Stimulated activated naive B cell treated with anti-CD40 and anti-IgM and Interleukin-4, amounts not matched to agents 10 μg/mL and 1 μg/mL and 100 μg/mL, for 72 hours (primary cell): ENCODE measurements around the gene MPL.

Source experiments
- ATAC-seq, 2 donors: fragments of 150-1000 bp; cut with Tn5 transposase; replicated peaks; 2 replicates each; pipeline ENCODE4 v1.10.0; 2021; ENCODE audit warnings: moderate library complexity in 1 of 2
- DNase-seq: peaks from one replicate; pipeline ENCODE4 v3.0.0; 2021
- H3K27ac Mint-ChIP-seq: one replicate; pipeline ENCODE4 v1.8.0; 2022; ENCODE audit warnings: mild to moderate bottlenecking, mixed read lengths
- H3K27me3 Mint-ChIP-seq, 2 donors: one replicate each; pipeline ENCODE4 v1.8.0; 2022; ENCODE audit warnings: mixed read lengths in 2 of 2
- H3K36me3 Mint-ChIP-seq, 2 donors: one replicate each; pipeline ENCODE4 v1.8.0; 2022; ENCODE audit warnings: mixed read lengths in 2 of 2, mild to moderate bottlenecking in 1 of 2
- H3K4me1 Mint-ChIP-seq, 2 donors: one replicate each; pipeline ENCODE4 v1.8.0; 2022; ENCODE audit warnings: mixed read lengths in 2 of 2, mild to moderate bottlenecking in 1 of 2
- H3K4me3 Mint-ChIP-seq, 2 donors: one replicate each; pipeline ENCODE4 v1.8.0; 2022; ENCODE audit warnings: mild to moderate bottlenecking in 2 of 2, mixed read lengths in 2 of 2, moderate library complexity in 1 of 2
- H3K9me3 Mint-ChIP-seq, 2 donors: one replicate each; pipeline ENCODE4 v1.8.0; 2022; ENCODE audit warnings: mixed read lengths in 2 of 2, mild to moderate bottlenecking in 1 of 2

The MPL gene

GRCh38 chr1:43312663-43313515 is 24.7 kb upstream of the MPL start:
- ATAC-seq (no peak), DNase-seq (no peak)
- H3K36me3 Mint-ChIP-seq: no peaks in the 10 kb centered on the region
- no peak overlapping the region for H3K4me3 Mint-ChIP-seq
- H3K27ac Mint-ChIP-seq: no peak overlapping the region
- peaks cover under 1 to 3% of the 10 kb centered on the region in 2 donors for H3K4me1 Mint-ChIP-seq
- H3K27me3 Mint-ChIP-seq: no peaks in the 10 kb centered on the region
- H3K9me3 Mint-ChIP-seq: no peaks in the 10 kb centered on the region

DNA sequence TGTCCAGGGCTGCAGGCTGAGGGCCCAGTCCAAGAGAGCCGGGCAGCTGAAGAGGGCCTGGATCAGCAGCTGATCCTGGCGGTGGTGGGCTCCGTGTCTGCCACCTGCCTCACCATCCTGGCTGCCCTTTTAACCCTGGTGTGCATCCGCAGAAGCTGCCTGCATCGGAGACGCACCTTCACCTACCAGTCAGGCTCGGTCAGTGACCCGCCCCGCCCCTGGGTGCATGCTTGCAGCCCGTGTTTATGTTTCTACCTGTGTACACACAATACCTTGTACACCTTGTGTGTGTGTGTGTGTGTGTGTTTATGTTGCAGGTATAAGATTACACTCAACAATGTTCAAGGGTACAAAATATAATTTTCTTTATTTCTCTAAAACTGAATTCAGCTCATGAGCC is 23.8 kb upstream of the MPL start:
- ATAC-seq: no peak
- no peaks in the 10 kb centered on the region for H3K9me3 Mint-ChIP-seq
- H3K27me3 Mint-ChIP-seq: no peaks in the 10 kb centered on the region

DNA sequence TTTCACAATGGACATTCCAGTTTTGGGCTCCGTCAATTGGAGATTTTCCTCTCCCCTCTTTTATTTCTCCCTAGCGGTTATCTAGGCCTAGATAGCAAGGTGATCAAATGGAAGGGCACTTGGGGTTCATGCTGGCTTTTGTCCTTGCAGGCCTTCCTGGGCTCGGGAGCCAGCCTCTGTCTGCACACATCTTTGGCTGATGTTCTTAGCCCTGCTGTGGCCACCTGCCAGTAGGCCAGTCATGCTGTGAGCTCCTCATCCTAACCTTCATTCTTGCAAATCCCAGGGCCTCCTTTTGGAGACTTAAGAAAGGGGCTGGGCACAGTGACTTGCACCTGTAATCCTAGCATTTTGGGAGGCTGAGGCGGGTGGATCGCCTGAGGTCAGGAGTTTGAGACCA is 23.4 kb upstream of the MPL start:
- H3K36me3 Mint-ChIP-seq: no peaks in the 10 kb centered on the region
- no peak overlapping the region for H3K4me3 Mint-ChIP-seq
- DNase-seq: no peak
- no peaks in the 10 kb centered on the region for H3K27me3 Mint-ChIP-seq
- H3K27ac Mint-ChIP-seq: no peak overlapping the region
- no peaks in the 10 kb centered on the region for H3K9me3 Mint-ChIP-seq
- no peak for ATAC-seq
- H3K4me1 Mint-ChIP-seq: peaks cover 4 to 6% of the 10 kb centered on the region in 2 donors

More for the DNA sequence above, 23.8 kb upstream of the MPL start:
- Mint-ChIP-seq H3K4me3 (no peak overlapping the region), H3K4me1 (peaks cover 4 to 6% of the 10 kb centered on the region in 2 donors), H3K27ac (no peak overlapping the region), H3K36me3 (no peaks in the 10 kb centered on the region)
- no peak for DNase-seq

DNA sequence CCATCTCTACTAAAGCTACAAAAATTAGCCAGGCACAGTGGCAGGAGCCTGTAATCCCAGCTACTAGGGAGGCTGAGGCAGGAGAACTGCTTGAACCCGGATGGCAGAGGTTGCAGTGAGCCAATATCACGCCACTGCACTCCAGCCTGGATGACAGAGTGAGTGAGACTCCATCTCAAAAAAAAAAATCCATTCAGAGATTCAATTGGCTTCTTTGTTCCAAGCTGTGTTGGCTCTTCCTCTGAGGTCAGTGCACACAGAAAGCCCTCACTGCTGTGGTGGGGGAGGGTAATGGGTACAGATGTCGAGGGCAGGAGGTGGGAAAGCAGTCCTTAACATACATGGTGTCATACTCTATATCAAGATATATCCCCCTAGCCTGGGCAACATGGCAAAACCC is 22.1 kb upstream of the MPL start:
- DNase-seq: no peak
- Mint-ChIP-seq H3K27me3 (no peaks in the 10 kb centered on the region), H3K27ac (no peak overlapping the region), H3K9me3 (no peaks in the 10 kb centered on the region), H3K36me3 (no peaks in the 10 kb centered on the region), H3K4me3 (no peak overlapping the region), H3K4me1 (peaks cover 6% of the 10 kb centered on the region in 2 donors)
- ATAC-seq: no peak

DNA sequence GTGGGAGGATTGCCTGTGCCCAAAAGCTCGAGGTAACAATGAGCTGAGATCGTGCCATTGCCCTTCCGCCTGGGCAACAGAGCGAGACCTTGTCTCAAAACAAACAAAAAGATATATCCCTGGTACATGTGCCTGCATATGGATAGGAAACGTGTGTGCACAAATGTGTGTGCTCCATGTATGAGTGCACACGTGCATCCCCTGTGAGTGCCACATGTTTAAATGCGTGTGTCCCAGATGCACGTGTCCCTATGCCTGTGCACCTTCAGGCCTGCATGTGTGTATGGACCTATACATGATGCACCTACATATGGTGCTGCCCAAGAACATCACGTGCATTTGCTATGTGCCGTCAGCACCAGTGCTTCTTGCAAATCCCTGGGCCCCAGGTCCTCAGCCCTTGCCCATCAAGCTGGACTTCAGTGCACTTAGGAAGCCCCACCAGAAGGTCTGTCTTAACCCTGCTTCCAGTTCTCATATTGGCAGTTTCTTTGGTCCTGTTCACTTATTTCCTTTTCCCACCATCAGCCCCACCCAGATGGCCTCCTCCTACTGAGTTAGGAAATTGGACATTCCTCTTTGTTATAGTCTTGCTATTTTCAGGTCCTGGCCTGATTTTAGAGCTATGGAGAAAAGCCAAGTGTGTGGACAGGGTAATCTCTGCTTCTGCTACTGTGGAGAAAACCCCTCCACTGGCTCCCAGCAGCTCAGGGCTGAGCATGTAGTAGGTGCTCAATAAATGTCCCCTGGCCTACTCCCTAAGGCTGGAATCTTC is 21.5 kb upstream of the MPL start:
- DNase-seq (no peak), ATAC-seq (no peak)
- Mint-ChIP-seq H3K36me3 (no peaks in the 10 kb centered on the region), H3K27ac (no peak overlapping the region), H3K4me3 (no peak overlapping the region), H3K4me1 (peaks cover 6% of the 10 kb centered on the region in 2 donors), H3K9me3 (no peaks in the 10 kb centered on the region), H3K27me3 (no peaks in the 10 kb centered on the region)

GRCh38 chr1:43316738-43317520 is 20.7 kb upstream of the MPL start:
- Mint-ChIP-seq H3K4me1 (peaks cover 6% of the 10 kb centered on the region in 2 donors), H3K9me3 (no peaks in the 10 kb centered on the region), H3K36me3 (no peaks in the 10 kb centered on the region), H3K27ac (no peak overlapping the region), H3K4me3 (no peak overlapping the region), H3K27me3 (no peaks in the 10 kb centered on the region)
- no peak for ATAC-seq
- no peak for DNase-seq

DNA sequence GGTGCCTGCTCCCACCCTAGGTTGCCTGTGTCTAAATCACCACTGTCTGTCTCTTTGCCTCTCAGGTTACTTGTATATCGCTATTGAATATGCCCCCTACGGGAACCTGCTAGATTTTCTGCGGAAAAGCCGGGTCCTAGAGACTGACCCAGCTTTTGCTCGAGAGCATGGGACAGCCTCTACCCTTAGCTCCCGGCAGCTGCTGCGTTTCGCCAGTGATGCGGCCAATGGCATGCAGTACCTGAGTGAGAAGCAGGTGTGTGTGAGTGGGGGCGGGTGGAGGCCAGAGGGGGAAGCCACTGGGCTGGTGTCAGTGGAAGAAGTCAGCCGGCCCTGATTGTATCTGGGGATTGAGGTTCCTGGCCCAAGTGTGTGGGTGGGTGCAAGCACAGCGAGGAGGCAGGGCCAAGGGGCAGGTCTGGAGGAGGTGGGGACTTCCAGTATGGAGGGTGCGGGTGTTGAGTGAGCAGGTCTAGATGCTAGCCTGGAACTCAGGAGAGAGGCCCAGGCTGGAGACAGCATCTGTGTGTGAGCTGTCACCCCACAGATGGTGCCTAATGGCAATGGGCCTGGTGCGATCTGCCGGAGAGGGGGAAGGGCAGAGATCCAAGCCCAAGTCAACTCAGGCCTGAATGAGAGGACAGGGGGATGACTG is 19.7 kb upstream of the MPL start:
- peaks cover 6% of the 10 kb centered on the region in 2 donors for H3K4me1 Mint-ChIP-seq
- no peaks in the 10 kb centered on the region for H3K36me3 Mint-ChIP-seq
- DNase-seq: no peak

DNA sequence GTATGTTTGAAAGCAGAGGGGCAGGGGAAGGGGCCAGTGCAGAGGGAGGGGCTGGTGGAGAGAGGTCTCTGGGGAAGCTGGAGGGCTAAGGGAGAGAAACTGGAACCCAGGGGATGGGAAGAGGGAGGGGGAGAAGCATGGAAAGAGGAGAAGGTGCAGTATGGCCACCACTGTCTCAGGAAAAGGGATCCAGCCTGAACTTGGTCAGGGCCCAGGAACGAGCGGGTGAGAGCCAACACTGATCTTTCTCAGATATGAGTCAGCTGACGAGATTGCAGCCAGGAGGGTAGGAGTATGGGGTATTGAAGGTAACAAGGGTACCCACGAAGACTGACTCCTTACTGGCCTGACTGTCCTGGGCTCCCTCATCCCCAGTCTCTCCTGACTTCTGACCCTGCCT is 18.8 kb upstream of the MPL start:
- Mint-ChIP-seq H3K27me3 (no peaks in the 10 kb centered on the region), H3K4me1 (peaks cover 6% of the 10 kb centered on the region in 2 donors), H3K9me3 (no peaks in the 10 kb centered on the region), H3K4me3 (no peak overlapping the region), H3K36me3 (no peaks in the 10 kb centered on the region), H3K27ac (peak overlapping the region; percentile 54)
- DNase-seq (no peak), ATAC-seq (no peak)

More for the DNA sequence above, 19.7 kb upstream of the MPL start:
- ATAC-seq: no peak
- Mint-ChIP-seq H3K27ac (peak overlapping the region; percentile 26), H3K27me3 (no peaks in the 10 kb centered on the region), H3K4me3 (peak overlapping the region in 1 of 2 donors; percentile 14), H3K9me3 (no peaks in the 10 kb centered on the region)

DNA sequence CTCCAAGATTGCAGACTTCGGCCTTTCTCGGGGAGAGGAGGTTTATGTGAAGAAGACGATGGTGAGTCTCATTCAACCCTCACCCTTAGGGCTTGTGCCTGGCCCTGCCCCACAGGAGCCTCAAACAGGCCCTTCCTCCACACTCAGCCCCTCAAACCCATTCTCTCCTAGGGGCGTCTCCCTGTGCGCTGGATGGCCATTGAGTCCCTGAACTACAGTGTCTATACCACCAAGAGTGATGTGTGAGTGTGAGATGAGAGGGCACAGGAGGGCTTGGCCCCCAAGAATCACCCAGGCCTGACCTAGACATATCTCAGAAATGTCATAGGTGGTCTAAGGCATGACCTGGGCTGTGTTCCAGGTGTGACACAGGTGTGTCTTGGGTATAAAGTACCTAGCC is 18.3 kb upstream of the MPL start:
- no peak overlapping the region for H3K27ac Mint-ChIP-seq
- peaks cover 2% of the 10 kb centered on the region in 2 donors for H3K9me3 Mint-ChIP-seq
- DNase-seq: no peak
- H3K4me1 Mint-ChIP-seq: peaks cover 6% of the 10 kb centered on the region in 2 donors
- peaks cover 0 to 2% of the 10 kb centered on the region in 2 donors for H3K36me3 Mint-ChIP-seq
- no peak overlapping the region for H3K4me3 Mint-ChIP-seq
- no peak for ATAC-seq
- H3K27me3 Mint-ChIP-seq: no peaks in the 10 kb centered on the region

GRCh38 chr1:43319766-43320165 is 17.9 kb upstream of the MPL start:
- H3K27ac Mint-ChIP-seq: no peak overlapping the region
- no peak overlapping the region for H3K4me3 Mint-ChIP-seq
- ATAC-seq: peak in 1 of 2 donors; percentile 46
- no peaks in the 10 kb centered on the region for H3K27me3 Mint-ChIP-seq
- DNase-seq: no peak
- peaks cover 5 to 7% of the 10 kb centered on the region in 2 donors for H3K9me3 Mint-ChIP-seq
- H3K4me1 Mint-ChIP-seq: peaks cover 6% of the 10 kb centered on the region in 2 donors
- H3K36me3 Mint-ChIP-seq: peaks cover 2 to 7% of the 10 kb centered on the region in 2 donors

DNA sequence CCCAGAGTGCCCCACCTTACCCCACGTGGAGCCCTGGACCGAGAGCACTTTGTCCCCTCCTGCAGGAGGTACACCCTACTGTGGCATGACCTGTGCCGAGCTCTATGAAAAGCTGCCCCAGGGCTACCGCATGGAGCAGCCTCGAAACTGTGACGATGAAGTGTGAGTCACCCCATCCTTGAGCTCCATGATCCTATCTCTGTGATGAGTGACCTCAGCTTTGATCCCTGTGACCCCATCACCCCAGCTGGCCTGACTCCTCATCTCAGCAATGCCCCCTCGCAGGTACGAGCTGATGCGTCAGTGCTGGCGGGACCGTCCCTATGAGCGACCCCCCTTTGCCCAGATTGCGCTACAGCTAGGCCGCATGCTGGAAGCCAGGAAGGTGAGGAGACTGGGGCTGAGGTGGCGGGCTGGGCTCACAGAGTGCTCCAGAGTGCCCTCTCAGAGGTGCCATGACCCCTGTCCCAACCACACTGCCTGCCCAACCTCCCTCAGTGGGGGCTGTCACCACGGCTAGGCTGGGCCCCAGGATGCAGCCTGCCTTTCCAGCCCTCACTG is 16.2 kb upstream of the MPL start:
- Mint-ChIP-seq H3K4me3 (no peak overlapping the region), H3K4me1 (peaks cover 6% of the 10 kb centered on the region in 2 donors), H3K27ac (no peak overlapping the region), H3K27me3 (no peaks in the 10 kb centered on the region), H3K36me3 (peaks cover 2 to 11% of the 10 kb centered on the region in 2 donors), H3K9me3 (peaks cover 7 to 9% of the 10 kb centered on the region in 2 donors)
- DNase-seq (no peak), ATAC-seq (no peak)

- ATAC-seq (no peak), DNase-seq (no peak)
- H3K27ac Mint-ChIP-seq: no peak overlapping the region
- H3K36me3 Mint-ChIP-seq: peaks cover 2 to 11% of the 10 kb centered on the region in 2 donors
- H3K4me1 Mint-ChIP-seq: peaks cover 6% of the 10 kb centered on the region in 2 donors
- H3K4me3 Mint-ChIP-seq: no peak overlapping the region
- peaks cover 7 to 9% of the 10 kb centered on the region in 2 donors for H3K9me3 Mint-ChIP-seq
- H3K27me3 Mint-ChIP-seq: no peaks in the 10 kb centered on the region
Measured at GRCh38 chr1:43322506-43322905, 15.1 kb upstream of the MPL start.

DNA sequence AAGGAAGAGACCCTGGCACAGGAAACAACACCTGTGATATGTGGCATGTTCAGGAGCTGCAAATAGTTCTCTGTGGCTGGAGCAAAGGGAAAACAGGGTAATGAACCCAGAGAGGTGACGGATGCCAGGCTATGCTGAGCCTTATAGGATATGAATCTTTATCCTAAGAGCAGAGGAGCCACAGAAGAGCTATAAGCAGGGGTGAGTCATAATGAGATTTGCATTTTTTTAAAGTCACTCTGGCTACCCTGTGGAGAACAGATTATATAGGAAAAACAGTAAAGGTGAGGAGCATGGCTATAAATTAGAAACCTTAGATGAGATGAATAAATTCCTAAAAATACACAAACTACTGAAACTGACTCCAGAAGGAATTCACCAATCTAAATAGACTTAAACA is 12.8 kb upstream of the MPL start:
- DNase-seq (no peak), ATAC-seq (no peak)
- H3K4me3 Mint-ChIP-seq: no peak overlapping the region
- peaks cover 2 to 11% of the 10 kb centered on the region in 2 donors for H3K36me3 Mint-ChIP-seq
- H3K9me3 Mint-ChIP-seq: peaks cover 7 to 9% of the 10 kb centered on the region in 2 donors
- no peak overlapping the region for H3K27ac Mint-ChIP-seq
- no peaks in the 10 kb centered on the region for H3K27me3 Mint-ChIP-seq
- H3K4me1 Mint-ChIP-seq: peaks cover 2% of the 10 kb centered on the region in 2 donors
